ENCODE data around the gene NHLRC2.

The NHLRC2 gene

GRCh38 chr10:113891476-113891875, 37.0 kb downstream of the NHLRC2 start:
- H3K9me3 ChIP-seq (ENCODE audit: low read length): no peaks in the 10 kb centered on the region
- no peak overlapping the region for H3K27ac ChIP-seq (ENCODE audit: low read depth, low read length)
- no peaks in the 10 kb centered on the region for H3K27me3 ChIP-seq (ENCODE audit: control insufficient read depth in 1 of 2, insufficient read depth in 2 of 2, low read length in 2 of 2)
- no peaks in the 10 kb centered on the region for H3K4me1 ChIP-seq (ENCODE audit: insufficient read depth, low read length)
- no peak overlapping the region for H3K9ac ChIP-seq (ENCODE audit: low read length)
- H3K4me3 ChIP-seq (ENCODE audit: low read depth in 1 of 2, low read length in 2 of 2): no peak overlapping the region
- no peaks in the 10 kb centered on the region for H3K36me3 ChIP-seq (ENCODE audit: insufficient read depth, low read length)

- H3K4me1 ChIP-seq (ENCODE audit: insufficient read depth, low read length): no peaks in the 10 kb centered on the region
Observed at GRCh38 chr10:113893570-113893969, 39.1 kb downstream of the NHLRC2 start.

GRCh38 chr10:113894581-113894980, 40.1 kb downstream of the NHLRC2 start:
- H3K9me3 ChIP-seq (ENCODE audit: low read length): no peaks in the 10 kb centered on the region
- H3K36me3 ChIP-seq (ENCODE audit: insufficient read depth, low read length): peaks cover 8% of the 10 kb centered on the region
- no peak overlapping the region for H3K27ac ChIP-seq (ENCODE audit: low read depth, low read length)
- no peaks in the 10 kb centered on the region for H3K27me3 ChIP-seq (ENCODE audit: control insufficient read depth in 1 of 2, insufficient read depth in 2 of 2, low read length in 2 of 2)
- no peaks in the 10 kb centered on the region for H3K4me1 ChIP-seq (ENCODE audit: insufficient read depth, low read length)
- no peak overlapping the region for H3K9ac ChIP-seq (ENCODE audit: low read length)
- H3K4me3 ChIP-seq (ENCODE audit: low read depth in 1 of 2, low read length in 2 of 2): no peak overlapping the region

More at GRCh38 chr10:113893570-113893969, 39.1 kb downstream of the NHLRC2 start:
- Histone ChIP-seq H3K9me3 (ENCODE audit: low read length) (no peaks in the 10 kb centered on the region), H3K27me3 (ENCODE audit: control insufficient read depth in 1 of 2, insufficient read depth in 2 of 2, low read length in 2 of 2) (no peaks in the 10 kb centered on the region), H3K36me3 (ENCODE audit: insufficient read depth, low read length) (peaks cover 6% of the 10 kb centered on the region), H3K27ac (ENCODE audit: low read depth, low read length) (no peak overlapping the region), H3K9ac (ENCODE audit: low read length) (no peak overlapping the region), H3K4me3 (ENCODE audit: low read depth in 1 of 2, low read length in 2 of 2) (no peak overlapping the region)

- Histone ChIP-seq H3K27me3 (ENCODE audit: control insufficient read depth in 1 of 2, insufficient read depth in 2 of 2, low read length in 2 of 2) (no peaks in the 10 kb centered on the region), H3K36me3 (ENCODE audit: insufficient read depth, low read length) (peaks cover 8% of the 10 kb centered on the region), H3K4me1 (ENCODE audit: insufficient read depth, low read length) (no peaks in the 10 kb centered on the region), H3K9me3 (ENCODE audit: low read length) (no peaks in the 10 kb centered on the region), H3K9ac (ENCODE audit: low read length) (no peak overlapping the region), H3K4me3 (ENCODE audit: low read depth in 1 of 2, low read length in 2 of 2) (no peak overlapping the region), H3K27ac (ENCODE audit: low read depth, low read length) (no peak overlapping the region)
Observed at GRCh38 chr10:113895018-113895417, 40.6 kb downstream of the NHLRC2 start.

- H3K9ac ChIP-seq (ENCODE audit: low read length): no peak overlapping the region
Observed at GRCh38 chr10:113897693-113898618, 43.5 kb downstream of the NHLRC2 start.

GRCh38 chr10:113899952-113900598, 45.6 kb downstream of the NHLRC2 start:
- H3K4me1 ChIP-seq (ENCODE audit: insufficient read depth, low read length): no peaks in the 10 kb centered on the region
- H3K36me3 ChIP-seq (ENCODE audit: insufficient read depth, low read length): peaks cover 31% of the 10 kb centered on the region
- no peak overlapping the region for H3K4me3 ChIP-seq (ENCODE audit: low read depth in 1 of 2, low read length in 2 of 2)
- H3K27ac ChIP-seq (ENCODE audit: low read depth, low read length): no peak overlapping the region
- H3K9me3 ChIP-seq (ENCODE audit: low read length): no peaks in the 10 kb centered on the region
- H3K27me3 ChIP-seq (ENCODE audit: control insufficient read depth in 1 of 2, insufficient read depth in 2 of 2, low read length in 2 of 2): no peaks in the 10 kb centered on the region
- no peak overlapping the region for H3K9ac ChIP-seq (ENCODE audit: low read length)

More at GRCh38 chr10:113897693-113898618, 43.5 kb downstream of the NHLRC2 start:
- H3K36me3 ChIP-seq (ENCODE audit: insufficient read depth, low read length): peaks cover 15% of the 10 kb centered on the region
- no peaks in the 10 kb centered on the region for H3K27me3 ChIP-seq (ENCODE audit: control insufficient read depth in 1 of 2, insufficient read depth in 2 of 2, low read length in 2 of 2)
- H3K4me1 ChIP-seq (ENCODE audit: insufficient read depth, low read length): no peaks in the 10 kb centered on the region
- no peak overlapping the region for H3K4me3 ChIP-seq (ENCODE audit: low read depth in 1 of 2, low read length in 2 of 2)
- H3K9me3 ChIP-seq (ENCODE audit: low read length): no peaks in the 10 kb centered on the region
- no peak overlapping the region for H3K27ac ChIP-seq (ENCODE audit: low read depth, low read length)

- no peaks in the 10 kb centered on the region for H3K27me3 ChIP-seq (ENCODE audit: control insufficient read depth in 1 of 2, insufficient read depth in 2 of 2, low read length in 2 of 2)
- H3K9me3 ChIP-seq (ENCODE audit: low read length): no peaks in the 10 kb centered on the region
- no peak overlapping the region for H3K9ac ChIP-seq (ENCODE audit: low read length)
- no peaks in the 10 kb centered on the region for H3K4me1 ChIP-seq (ENCODE audit: insufficient read depth, low read length)
- H3K36me3 ChIP-seq (ENCODE audit: insufficient read depth, low read length): peaks cover 45% of the 10 kb centered on the region
- H3K4me3 ChIP-seq (ENCODE audit: low read depth in 1 of 2, low read length in 2 of 2): no peak overlapping the region
- H3K27ac ChIP-seq (ENCODE audit: low read depth, low read length): no peak overlapping the region
Observed at GRCh38 chr10:113905756-113906155, 51.3 kb downstream of the NHLRC2 start.

GRCh38 chr10:113907166-113907565, 52.7 kb downstream of the NHLRC2 start:
- Histone ChIP-seq H3K4me1 (ENCODE audit: insufficient read depth, low read length) (no peaks in the 10 kb centered on the region), H3K27me3 (ENCODE audit: control insufficient read depth in 1 of 2, insufficient read depth in 2 of 2, low read length in 2 of 2) (no peaks in the 10 kb centered on the region), H3K4me3 (ENCODE audit: low read depth in 1 of 2, low read length in 2 of 2) (no peak overlapping the region), H3K9me3 (ENCODE audit: low read length) (no peaks in the 10 kb centered on the region), H3K27ac (ENCODE audit: low read depth, low read length) (no peak overlapping the region), H3K9ac (ENCODE audit: low read length) (no peak overlapping the region), H3K36me3 (ENCODE audit: insufficient read depth, low read length) (peaks cover 45% of the 10 kb centered on the region)

- Histone ChIP-seq H3K27me3 (ENCODE audit: control insufficient read depth in 1 of 2, insufficient read depth in 2 of 2, low read length in 2 of 2) (no peaks in the 10 kb centered on the region), H3K9ac (ENCODE audit: low read length) (no peak overlapping the region), H3K36me3 (ENCODE audit: insufficient read depth, low read length) (peaks cover 38% of the 10 kb centered on the region), H3K27ac (ENCODE audit: low read depth, low read length) (no peak overlapping the region), H3K4me3 (ENCODE audit: low read depth in 1 of 2, low read length in 2 of 2) (no peak overlapping the region), H3K9me3 (ENCODE audit: low read length) (no peaks in the 10 kb centered on the region), H3K4me1 (ENCODE audit: insufficient read depth, low read length) (no peaks in the 10 kb centered on the region)
Observed at GRCh38 chr10:113908236-113908635, 53.8 kb downstream of the NHLRC2 start.

- peaks cover 12% of the 10 kb centered on the region for H3K36me3 ChIP-seq (ENCODE audit: insufficient read depth, low read length)
- H3K27me3 ChIP-seq (ENCODE audit: control insufficient read depth in 1 of 2, insufficient read depth in 2 of 2, low read length in 2 of 2): no peaks in the 10 kb centered on the region
- no peaks in the 10 kb centered on the region for H3K9me3 ChIP-seq (ENCODE audit: low read length)
- no peaks in the 10 kb centered on the region for H3K4me1 ChIP-seq (ENCODE audit: insufficient read depth, low read length)
- no peak overlapping the region for H3K4me3 ChIP-seq (ENCODE audit: low read depth in 1 of 2, low read length in 2 of 2)
- no peak overlapping the region for H3K27ac ChIP-seq (ENCODE audit: low read depth, low read length)
- no peak overlapping the region for H3K9ac ChIP-seq (ENCODE audit: low read length)
Observed at GRCh38 chr10:113911113-113911512, 56.7 kb downstream of the NHLRC2 start.

- Histone ChIP-seq H3K36me3 (ENCODE audit: insufficient read depth, low read length) (peaks cover 7% of the 10 kb centered on the region), H3K9ac (ENCODE audit: low read length) (no peak overlapping the region), H3K4me3 (ENCODE audit: low read depth in 1 of 2, low read length in 2 of 2) (no peak overlapping the region), H3K27me3 (ENCODE audit: control insufficient read depth in 1 of 2, insufficient read depth in 2 of 2, low read length in 2 of 2) (no peaks in the 10 kb centered on the region), H3K27ac (ENCODE audit: low read depth, low read length) (no peak overlapping the region), H3K4me1 (ENCODE audit: insufficient read depth, low read length) (no peaks in the 10 kb centered on the region), H3K9me3 (ENCODE audit: low read length) (no peaks in the 10 kb centered on the region)
Observed at GRCh38 chr10:113911839-113912238, 57.4 kb downstream of the NHLRC2 start.
